ENCODE data around the gene AQP2.

Gene AQP2

DNA sequence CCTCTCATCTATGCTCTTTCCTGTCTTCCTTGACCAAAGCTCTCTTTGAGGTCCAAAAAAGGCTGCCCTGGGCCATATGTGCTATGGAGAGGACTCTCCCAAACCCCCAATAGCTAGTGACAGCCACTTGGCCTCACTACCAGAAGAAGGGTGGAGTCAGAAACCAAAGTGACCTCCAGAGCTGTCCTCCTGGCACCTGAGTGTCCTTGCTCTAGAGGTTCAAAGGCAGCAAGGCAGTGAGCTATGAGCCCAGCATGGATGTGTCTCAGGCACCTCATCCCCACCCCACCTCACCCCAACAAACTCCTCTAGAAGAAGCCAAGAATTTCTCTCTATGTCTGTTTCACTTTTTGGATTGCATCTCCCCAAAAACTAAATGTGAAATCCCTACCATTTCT is 7.0 kb downstream of the AQP2 start:
- no peak for DNase-seq

DNA sequence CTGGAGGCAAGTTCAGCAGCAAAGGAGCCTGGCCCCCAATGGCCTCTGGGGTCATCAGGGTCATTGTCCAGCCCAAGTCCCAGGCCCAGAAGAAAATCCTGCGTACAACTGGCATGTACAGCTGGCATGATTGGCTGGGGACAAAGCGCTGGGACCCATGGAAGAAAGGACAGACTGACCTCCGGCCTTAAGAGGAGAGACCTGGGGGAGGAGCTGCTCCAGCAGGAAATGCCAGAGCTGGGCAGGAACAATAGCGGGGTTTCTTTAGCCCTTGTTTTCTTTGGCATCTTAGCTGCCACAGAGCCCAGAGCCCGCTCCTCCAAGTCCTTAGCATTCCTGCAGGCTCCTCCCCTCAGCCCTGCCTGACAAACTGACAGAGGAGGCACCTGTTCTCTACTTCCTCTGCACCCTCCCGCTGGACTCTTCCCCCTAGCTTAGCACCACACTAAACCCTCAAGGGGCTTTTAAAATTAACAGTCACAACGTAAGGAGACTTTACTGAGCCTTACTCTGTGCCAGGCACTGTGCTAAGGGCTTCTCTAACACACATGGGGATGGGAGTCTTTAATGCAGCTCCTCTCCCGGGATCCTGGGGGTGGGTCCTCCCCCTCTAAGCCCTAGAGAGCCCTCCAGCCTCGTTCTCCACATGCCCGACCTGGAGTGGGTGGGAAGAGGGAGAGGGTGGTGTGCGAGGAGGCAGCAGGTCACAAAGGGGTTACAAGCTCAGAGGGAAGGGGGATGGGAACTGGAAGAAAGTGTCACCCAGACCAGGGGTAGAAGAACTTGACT is 9.3 kb downstream of the AQP2 start:
- DNase-seq = no peak

DNA sequence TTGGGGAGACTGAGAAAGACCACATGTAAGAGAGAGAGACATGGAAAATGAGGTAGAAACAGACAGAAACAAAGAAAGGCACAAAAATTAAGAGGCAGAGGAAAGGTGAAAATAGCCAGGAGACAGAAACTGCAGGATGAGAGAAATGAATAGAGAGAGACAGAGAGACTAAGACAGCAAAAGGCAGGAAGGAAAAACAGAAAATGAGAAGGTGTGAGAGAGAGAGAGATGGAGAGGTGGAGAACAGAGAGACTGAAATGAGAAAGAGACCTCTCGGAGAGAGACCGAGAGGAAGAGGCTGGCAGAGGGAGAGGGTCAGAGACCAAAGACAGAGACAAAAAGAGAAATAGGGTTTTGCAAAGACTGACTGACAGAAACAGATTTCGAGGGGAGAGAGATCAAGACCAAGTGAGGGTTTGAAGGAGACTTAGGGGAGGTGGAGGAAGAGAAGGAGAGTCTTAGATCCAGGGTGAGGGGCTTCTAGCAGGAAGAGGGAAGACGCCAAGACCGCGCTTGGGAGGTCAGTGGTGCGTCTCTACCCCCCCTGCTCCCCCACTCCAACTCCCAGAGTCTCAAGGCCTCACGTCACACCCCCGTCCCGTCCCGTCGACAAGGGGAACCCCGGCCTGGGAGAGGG is 10.1 kb downstream of the AQP2 start:
- DNase-seq = no peak

DNA sequence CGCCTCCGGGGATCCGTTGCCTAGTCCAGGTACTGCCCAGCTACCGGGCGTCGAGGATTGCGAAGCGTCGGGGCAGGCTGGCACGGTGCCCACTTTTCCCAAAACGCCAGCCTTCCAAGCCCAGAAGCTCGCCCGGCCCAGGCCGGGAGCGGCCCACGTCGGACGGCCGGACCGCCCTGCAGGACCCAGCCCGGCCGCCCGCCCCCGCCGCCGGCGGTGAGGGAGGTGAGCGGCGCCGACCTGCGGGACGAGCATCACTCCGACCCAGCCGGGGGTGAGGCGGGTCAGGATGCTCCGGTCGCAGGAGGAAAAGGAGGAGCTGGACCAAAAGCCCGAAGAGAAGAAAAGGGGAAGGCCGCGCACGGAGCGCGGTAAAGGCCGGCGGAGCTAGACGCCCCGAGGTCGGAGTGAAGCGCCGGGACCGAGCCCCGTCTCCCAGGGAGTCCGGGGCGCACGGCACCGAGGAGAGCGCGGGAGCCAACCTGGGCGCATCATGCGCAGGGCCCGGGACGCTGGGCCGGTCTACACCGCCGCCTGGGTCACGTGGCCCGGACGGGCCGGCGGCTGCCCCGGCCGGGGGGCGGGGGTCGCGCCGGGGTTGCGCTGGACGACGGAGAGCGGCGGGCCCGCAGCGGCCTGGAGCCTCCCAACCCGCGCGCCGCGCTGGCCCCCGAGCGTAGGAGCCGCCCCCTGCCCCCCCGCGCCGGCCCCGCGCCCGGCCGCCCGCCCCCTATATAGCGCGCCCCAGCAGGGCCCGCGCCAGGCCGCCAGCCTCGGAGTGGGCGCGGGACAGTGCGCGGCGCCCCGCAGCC is 10.8 kb downstream of the AQP2 start, which contains the start of gene AQP5:
AQP5 (plus strand) TSS at position 762 of the 812 bp plus-strand sequence. CDS start 146 bp downstream, outside the sequence.
- DNase-seq = no peak

DNA sequence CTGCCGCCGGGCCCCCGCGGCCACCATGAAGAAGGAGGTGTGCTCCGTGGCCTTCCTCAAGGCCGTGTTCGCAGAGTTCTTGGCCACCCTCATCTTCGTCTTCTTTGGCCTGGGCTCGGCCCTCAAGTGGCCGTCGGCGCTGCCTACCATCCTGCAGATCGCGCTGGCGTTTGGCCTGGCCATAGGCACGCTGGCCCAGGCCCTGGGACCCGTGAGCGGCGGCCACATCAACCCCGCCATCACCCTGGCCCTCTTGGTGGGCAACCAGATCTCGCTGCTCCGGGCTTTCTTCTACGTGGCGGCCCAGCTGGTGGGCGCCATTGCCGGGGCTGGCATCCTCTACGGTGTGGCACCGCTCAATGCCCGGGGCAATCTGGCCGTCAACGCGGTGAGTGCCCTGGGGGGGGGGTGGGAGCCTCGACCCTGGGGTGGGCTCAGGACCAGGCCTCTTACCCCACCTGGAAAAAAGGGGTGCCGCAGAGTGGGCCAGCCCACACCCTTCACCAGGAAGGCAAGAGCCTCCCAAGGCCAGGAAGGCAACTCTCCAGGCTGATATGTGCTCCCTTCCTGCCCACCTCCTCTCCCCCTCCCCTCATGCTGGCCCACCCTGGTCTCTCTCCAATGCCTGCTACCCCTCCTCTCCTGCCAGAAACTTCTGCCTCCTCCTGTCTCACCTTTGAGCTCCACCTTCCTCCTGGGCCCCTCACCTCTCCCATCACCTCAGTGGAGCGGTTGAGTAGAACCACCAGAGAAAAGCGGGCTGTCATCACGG is 11.6 kb downstream of the AQP2 start:
- DNase-seq = no peak

DNA sequence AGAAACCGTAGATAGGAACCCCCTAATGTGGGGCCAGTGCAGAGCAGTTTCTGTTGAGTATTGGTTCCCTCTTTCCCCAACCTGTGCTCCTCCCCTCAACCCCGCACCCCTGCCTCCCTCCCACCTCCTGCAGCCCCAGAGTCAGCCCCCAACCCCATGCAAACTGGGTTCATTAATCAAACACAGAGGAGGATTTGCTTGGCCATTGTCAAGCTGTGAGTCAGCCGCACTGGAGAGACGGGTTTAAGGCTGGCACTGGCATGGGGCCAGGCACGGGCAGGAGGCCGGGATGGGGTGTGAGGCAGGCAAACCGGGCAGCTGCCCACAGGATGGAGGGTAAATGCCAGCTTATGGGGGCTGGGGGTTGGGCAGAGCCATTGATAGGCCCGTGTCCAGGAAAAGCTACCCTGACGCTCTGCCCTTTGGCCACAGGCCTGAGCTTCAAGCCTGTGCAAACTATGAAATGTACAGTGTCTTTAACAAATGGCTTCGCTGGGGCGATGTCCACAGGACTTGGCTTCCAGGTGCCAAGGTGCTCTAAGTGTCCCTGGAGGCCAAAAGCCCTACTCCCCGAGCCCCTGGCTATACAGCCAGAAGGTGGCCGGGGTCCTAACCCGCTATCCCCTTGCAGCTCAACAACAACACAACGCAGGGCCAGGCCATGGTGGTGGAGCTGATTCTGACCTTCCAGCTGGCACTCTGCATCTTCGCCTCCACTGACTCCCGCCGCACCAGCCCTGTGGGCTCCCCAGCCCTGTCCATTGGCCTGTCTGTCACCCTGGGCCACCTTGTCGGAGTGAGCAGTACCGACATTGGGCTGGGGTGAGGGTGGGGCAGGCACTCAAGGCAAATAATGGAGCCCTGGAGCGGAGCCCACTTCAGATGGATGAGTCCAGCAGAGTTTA is 12.6 kb downstream of the AQP2 start:
- no peak for DNase-seq

DNA sequence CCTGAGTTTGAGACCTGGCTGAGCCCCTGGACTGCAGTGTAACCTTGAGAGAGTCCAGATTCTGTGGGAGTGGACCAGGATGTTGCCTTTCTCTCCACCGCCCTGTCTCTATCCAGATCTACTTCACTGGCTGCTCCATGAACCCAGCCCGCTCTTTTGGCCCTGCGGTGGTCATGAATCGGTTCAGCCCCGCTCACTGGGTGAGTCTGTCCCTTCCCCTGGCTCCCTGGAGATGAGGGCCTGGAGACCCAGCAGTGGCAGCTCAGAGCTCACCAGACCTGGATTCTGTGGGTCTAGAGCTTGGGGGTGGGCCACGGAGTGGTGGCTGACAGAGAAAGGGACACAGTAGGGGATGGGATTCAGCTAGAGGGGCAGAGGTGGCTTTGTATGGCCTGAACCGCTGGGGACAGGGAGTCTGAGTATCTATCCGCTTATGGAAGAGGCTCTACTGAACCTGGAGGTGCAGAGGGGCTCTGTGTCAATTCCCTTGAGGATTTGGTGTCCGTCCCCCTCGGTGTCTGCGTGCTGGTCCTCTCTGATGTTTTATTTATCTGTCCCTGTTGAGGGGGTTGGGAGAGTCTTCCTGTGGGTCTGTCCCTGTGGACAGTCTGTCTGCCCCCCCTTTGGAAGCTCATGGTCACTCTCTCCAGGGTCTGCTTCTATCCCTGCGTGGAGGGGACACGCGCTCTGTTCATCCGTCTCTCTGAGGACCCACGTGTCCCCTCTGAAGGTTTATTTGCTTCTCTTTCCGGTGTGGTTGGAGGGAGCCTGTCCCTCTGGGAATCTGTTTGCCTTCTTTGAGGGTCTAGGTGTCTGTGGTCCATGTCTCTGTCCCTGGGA is 13.7 kb downstream of the AQP2 start:
- DNase-seq = no peak

DNA sequence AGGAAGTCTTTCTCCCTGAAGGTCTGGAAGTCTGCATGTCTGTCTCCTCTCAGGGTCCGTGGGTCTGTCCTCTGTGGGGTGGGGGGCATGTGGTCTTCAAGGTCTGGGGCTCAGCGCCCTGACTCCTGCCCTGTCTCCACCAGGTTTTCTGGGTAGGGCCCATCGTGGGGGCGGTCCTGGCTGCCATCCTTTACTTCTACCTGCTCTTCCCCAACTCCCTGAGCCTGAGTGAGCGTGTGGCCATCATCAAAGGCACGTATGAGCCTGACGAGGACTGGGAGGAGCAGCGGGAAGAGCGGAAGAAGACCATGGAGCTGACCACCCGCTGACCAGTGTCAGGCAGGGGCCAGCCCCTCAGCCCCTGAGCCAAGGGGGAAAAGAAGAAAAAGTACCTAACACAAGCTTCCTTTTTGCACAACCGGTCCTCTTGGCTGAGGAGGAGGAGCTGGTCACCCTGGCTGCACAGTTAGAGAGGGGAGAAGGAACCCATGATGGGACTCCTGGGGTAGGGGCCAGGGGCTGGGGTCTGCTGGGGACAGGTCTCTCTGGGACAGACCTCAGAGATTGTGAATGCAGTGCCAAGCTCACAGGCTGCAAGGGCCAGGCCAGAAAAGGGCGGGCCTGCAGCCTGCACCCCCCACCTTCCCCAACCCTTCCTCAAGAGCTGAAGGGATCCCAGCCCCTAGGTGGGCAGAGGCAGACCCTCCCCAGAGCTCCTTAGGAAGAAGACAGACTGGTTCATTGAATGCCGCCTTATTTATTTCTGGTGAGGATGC is 14.5 kb downstream of the AQP2 start:
- DNase-seq = no peak

DNA sequence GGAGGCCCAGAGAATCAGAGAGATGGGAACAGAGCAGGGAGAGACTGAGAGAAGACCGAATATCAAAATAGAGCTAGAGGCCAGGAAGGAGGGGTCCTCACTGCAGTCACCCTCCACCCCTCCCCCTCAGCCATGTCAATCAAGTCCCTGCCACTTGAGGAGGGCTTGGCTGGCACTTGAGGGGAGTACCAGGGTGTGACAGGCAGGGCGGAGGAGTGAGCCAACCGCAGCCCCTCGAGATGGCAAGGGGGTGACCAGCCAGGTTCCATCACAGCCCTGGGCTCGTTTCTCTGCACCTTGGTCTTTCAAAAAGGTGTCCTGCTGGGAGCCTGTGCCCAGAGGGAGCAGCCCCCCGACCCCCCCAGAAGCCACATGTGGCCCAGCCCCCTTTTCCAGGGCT is 15.3 kb downstream of the AQP2 start:
- no peak for DNase-seq

DNA sequence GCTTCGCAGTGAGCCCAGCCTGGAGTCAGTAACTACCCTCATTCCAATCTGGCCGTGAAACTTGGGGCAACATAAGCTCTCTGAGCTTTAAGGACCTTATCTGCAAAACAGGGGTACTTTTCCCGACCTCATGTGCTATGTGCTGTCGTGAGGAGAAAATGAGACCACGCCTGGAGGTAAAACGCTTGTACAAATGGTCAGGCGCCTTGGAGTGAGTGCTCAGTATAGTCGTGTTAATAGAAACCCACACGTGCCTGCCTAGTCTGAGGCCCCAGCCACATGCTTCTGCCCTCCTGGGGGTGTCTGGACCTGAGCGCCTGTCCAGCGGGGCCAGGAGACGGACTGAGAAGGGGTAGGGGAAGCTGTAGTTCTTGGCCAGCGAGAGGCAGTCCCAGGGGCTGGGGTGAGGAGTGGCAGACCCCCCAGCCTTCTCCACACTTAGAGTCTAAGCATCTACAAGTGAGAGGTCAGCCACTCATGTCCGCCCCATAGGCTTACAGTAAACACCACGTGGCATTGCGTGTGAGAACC is 16.0 kb downstream of the AQP2 start:
- no peak for DNase-seq

DNA sequence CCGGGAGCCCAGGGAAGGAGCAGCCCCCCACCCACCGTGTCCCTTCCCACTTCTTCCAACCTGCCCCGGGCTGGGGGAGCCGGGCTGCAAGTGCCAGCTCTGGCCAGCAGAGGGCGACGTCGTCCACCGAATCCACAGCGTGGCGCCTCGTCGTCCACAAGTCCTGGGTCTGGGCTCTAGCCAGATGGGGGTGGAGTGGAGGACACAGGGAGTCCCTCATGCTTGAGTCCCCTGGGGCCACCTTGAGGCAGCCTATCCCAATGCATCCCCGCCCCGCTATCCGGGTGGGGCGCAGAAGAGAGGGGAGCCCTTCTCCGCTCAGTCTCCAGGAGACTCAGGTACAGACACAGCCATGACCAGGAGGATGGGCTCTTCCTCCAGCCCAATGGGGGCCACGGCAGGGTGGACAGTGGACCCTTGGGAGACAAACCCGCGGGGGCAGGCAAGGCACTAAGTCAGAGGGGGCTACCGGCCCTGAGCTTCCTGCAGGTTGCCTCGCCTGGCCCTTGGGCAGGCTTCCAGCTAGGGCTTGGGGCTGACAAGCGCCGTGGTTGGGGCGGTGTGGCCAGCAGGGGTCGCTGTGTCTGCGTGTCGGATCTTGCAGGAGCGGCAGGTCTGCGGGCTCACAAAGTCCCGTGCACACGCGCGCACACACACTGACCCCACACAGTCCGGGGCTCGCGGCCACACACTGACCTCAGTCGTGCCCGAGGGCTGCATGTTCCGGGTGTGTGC is 16.7 kb downstream of the AQP2 start:
- peak; percentile 92 for DNase-seq

DNA sequence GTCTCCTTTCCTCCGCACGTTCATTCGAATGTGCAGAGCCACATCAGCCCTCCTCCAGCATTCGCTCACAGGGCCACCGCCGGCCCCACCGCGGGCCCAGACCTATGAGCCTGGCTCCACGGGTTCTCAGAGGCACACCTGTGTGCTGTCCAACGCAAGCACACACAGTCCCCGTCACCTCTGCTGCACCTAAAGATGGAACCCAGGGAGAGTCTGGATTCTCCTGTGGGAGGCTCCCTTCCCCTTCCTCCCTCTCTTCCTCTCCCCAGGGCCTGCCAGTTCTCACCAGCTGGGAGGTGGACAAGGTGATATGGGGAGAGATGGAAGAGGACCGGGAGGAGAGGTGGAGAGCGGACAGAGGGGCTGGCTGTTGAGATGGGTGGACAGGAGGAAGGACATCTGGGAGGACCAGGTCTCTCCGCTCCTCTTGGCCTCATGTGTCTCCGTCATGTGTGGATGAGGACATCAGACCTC is 17.3 kb downstream of the AQP2 start:
- DNase-seq = no peak

DNA sequence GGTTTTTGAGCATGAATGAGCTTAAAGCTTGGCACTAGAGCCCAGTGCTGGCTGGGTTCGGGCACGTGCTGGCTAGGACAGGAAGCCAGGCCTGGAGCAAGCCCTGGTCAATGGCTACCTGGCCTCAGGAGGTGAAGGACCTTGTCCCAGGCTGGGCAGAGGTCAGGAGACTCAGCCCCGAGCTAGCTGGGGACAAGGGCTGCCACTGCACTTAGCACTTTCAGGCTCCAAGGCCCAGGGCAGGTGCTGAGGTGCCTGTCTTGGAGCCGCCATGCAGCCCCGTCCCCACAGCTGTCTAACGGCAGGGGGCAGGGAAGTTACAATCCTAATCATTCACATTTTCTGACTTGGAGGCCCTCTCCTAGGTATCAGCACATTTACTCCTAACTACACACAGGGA is 17.9 kb downstream of the AQP2 start:
- DNase-seq = no peak

DNA sequence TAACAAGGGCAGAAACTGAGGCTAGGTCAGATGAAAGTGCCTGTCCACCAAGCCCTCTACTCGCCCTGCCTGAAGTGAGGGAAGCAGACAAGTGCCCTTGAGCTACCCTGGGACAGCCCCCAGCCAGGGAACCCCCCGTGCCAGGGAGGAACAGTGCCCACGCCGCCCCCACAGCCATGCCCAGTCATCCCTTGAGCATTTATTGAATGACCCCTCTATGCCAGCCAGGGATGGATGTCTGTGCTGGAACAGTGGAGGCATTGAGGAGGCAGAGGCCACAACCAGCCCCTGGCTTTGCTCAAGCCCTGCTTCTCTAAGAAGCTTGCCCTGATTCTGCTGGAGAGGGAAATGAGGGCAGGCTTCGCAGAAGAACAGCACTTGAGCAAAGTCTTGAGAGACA is 18.5 kb downstream of the AQP2 start:
- no peak for DNase-seq

DNA sequence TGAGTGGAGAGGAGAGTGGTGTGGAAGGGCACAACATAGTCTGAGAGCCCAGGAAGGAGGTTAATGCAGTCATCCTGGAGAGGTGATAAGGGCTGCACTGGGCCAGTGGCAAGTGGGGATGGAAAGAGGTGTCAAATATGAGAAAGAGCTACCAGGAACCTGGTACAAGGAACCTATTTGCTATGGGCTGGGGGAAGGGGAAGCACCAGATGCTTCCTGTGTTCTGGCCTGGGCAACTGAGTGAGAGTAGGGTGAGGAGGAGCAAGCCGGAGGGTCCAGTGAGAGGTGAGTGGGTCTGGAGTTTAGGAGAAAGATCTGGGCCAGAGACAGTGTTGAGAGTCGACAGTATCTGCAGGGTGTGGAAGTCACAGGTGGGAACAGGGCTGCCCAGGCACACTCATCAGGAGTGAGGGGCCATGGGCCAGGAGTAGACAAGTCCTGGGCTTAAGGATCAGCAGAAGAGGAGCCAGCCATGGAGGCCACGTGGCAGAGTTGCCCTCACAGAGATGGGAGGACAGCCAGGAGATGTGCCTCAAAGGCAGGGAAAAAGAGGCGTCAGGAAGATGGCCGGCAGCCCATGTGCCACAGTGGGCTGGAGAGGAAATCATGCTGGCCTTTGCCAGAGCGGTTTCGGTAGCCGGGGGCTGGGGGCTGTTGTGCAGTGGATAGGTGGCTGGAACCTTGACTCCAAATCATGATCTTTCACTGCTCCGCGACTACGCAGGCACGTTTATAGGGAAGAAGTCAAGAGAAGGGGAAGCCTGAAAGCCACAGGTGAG is 19.3 kb downstream of the AQP2 start:
- no peak for DNase-seq

DNA sequence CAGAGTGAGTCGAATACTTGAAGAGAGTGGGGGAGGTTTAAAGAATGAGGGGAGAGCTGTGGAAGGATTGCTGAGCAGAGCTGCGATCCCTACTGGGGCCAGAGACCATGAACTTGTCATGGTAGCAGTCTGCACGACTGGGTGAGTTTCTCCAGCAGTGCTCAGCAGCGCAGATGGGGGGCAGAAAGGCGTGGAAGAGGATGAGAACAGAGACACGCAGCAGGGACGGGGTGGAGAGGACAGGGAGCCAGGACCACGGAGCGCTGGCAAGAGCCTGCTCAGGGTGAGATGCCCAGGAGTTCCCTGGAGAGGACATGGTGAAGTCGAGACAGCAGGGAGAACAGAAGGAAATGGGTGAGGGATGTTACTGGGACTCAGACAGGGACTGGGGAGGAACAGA is 20.1 kb downstream of the AQP2 start:
- DNase-seq = no peak

DNA sequence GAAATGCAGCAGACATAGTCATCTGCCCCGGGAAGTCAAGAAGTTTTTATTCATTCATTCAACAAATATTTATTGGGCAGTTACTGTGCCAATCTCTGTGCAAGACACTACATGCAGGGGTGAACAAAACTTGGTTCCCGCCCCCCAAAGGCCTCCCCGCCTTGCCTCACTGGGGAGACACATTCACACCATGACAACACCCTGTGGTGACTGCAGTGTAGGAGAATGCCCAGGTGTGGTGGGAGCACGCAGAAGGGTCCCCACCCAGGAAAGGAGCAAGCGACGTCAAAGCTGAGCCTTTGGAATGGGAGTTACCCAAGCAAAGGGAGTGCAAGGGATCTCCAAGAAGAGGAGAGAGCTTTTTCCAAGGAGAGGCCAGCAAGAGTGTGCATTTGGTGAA is 20.6 kb downstream of the AQP2 start:
- DNase-seq = no peak

DNA sequence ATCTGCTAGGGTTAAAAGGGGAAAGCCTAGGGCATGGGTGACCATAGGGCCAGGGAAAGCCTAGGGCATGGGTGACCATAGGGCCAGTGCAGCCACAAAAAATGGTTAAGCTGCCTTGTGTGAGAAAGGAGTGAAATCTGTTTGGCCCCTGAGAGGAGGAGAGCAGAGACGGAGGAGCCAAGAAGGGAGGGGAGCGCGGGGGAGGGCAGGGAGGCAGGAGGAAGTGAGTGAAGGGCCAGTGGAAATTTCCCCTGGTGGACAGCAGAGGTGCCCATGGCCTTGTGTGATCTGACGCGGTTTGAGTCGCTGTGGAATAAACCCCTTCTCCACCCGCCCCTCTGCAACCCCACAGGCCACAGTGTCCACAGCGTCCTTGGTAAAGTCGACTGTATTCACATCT is 21.6 kb downstream of the AQP2 start:
- no peak for DNase-seq
